GM12891 (cell line): ENCODE data around the gene TXNL4A.

ENCODE experiments used
- PAX5 ChIP-seq: IDR thresholded peaks from 2 replicates; pipeline ENCODE4 v1.6.1; 2011; ENCODE audit warnings: low read length, moderate library complexity, mild to moderate bottlenecking; ENCODE audit not compliant: insufficient read depth, severe bottlenecking
- POLR2A ChIP-seq: IDR thresholded peaks from 2 replicates; pipeline ENCODE4 v1.6.1; 2011; ENCODE audit warnings: low read depth, low read length, control low read depth
- POLR2AphosphoS5 ChIP-seq: IDR thresholded peaks from 2 replicates; pipeline ENCODE4 v1.6.1; 2011; ENCODE audit warnings: low read depth, low read length, control low read depth
- POU2F2 ChIP-seq: IDR thresholded peaks from 2 replicates; pipeline ENCODE4 v1.6.1; 2011; ENCODE audit warnings: low read depth, mild to moderate bottlenecking, control low read depth, low read length, moderate library complexity
- TAF1 ChIP-seq: IDR thresholded peaks from 2 replicates; pipeline ENCODE4 v1.6.1; 2011; ENCODE audit warnings: low read depth, low read length, control low read depth

DNA sequence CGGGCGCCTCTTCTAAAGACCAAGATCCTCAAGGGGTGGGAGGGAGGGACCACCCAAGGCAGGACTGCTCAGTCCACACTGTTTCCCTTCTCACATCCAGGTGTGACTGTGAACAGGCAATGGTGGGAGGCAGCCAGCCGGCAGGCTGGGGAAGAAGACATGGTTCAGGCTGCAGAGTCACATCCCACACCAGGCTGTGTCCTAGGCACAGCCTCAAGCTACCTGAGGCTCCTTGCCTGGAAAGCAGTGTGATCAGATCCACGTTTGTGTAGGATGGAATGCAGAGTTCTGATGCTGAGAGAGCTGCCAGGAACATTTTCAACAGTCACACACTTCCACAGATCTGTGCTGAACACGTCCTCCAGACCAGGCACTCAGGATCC lies 53.3 kb downstream of the TXNL4A start:
- TF ChIP-seq POLR2A (no peak), PAX5 (no peak), TAF1 (no peak), POLR2AphosphoS5 (no peak), POU2F2 (no peak)
